Epithelial cell of proximal tubule (primary cell): ENCODE data around the gene SLC4A1AP. TPM values are rescaled to one million over a fixed set of nuclear protein-coding genes. Genes with fewer than 3 reads are reported as not detected.
A peak's percentile ranks its signal among the peaks of the same experiment; 100 is the strongest.

Experiments
- DNase-seq: peaks from one replicate; pipeline ENCODE4 v3.0.0-alpha.2; 2011; ENCODE audit warnings: low read depth
- H3K4me3 ChIP-seq: 2 replicates; pipeline ENCODE4 v1.5.1; 2011; ENCODE audit warnings: low read depth, mild to moderate bottlenecking, low read length
- CTCF ChIP-seq: conservative IDR thresholded peaks from 2 replicates; pipeline ENCODE4 v1.5.1; 2012; ENCODE audit warnings: low read depth, mild to moderate bottlenecking, low read length
- total RNA-seq: library from RNA; depleted of rRNA; stranded (reverse); fragments of >200 nt; gene quantifications from 2 replicates; pipeline ENCODE4 v1.2.3, GENCODE V29; 2015

The SLC4A1AP gene
- total RNA-seq, 1 donor from 2014 or later: 34.7 TPM

- H3K4me3 ChIP-seq: no peak overlapping the region
- TF ChIP-seq CTCF: no peak
- no peak for DNase-seq
Observed at GRCh38 chr2:27709960-27710575, 46.4 kb downstream of the SLC4A1AP start.

- DNase-seq: peak; percentile 76
- TF ChIP-seq CTCF: no peak
- no peak overlapping the region for H3K4me3 ChIP-seq
Observed at GRCh38 chr2:27710640-27711430, 47.1 kb downstream of the SLC4A1AP start.

DNA sequence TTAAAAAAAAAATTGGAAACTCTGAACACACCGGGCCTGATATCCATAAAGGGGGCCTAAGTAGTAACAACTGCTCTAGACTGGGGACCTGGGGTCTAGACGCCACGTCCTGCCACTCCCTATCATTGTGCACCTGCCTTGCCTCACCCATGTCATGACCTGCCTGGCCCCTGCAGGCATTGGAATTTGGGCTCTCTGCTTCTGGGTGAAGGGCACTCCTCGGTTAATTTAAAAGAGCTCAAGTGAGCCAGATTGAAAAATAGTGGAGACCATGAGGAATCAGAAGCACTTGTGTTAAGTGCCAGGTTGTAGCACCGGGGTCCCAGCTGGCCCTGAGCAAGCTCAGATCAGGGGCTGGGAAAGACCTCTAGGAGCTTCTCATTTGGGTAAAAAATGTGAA lies 48.1 kb downstream of the SLC4A1AP start:
- TF ChIP-seq CTCF: no peak
- H3K4me3 ChIP-seq: no peak overlapping the region
- no peak for DNase-seq

DNA sequence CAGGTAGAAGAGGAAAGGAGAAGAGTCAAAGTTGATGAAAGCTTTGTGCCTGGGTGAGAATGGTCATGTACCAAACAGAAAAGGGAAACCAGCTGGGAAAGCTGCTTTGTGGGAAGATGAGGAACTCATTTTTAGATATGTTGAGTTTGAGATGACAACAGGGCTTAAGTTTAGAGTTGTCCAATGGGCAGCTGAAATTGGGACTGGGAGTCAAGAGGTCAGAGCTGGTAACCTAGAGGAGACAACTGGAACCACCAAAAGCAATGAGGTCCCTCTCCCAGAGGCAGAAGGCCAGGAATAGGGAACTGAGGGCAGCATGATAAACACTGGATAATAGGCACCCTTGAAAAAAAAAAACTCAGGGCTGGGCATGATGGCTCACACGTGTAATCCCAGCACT lies 48.8 kb downstream of the SLC4A1AP start:
- DNase-seq: no peak
- no peak for TF ChIP-seq CTCF

DNA sequence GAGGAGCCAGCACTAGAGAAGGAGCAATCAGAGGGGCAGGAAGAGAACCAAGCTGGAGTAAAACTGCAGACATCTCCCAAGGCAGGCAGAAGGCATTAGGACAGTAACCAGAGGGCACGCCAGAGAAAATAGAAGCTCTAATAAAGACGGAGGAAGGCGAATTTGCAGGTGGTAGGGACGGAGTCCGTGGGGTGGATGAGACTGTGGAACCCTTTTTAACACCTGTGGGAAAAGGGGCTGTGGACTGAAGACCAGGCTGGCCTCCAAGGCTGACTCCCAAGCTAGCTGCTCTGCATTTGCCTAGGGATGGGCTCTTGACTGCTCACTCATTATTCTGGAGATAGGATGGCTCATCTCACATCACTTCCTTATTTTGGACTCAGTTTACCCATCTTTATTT lies 49.5 kb downstream of the SLC4A1AP start:
- no peak for DNase-seq

More for the DNA sequence above, 48.8 kb downstream of the SLC4A1AP start:
- H3K4me3 ChIP-seq: no peak overlapping the region

GRCh38 chr2:27714053-27714452 lies 50.4 kb downstream of the SLC4A1AP start:
- TF ChIP-seq CTCF: no peak
- H3K4me3 ChIP-seq: no peak overlapping the region
- no peak for DNase-seq

More for the DNA sequence above, 49.5 kb downstream of the SLC4A1AP start:
- no peak for TF ChIP-seq CTCF
- no peak overlapping the region for H3K4me3 ChIP-seq
